Colonic mucosa (tissue), 4 donors: Measurements from ENCODE around the gene MAS1L. TPM values are rescaled to one million over a fixed set of nuclear protein-coding genes. Genes with fewer than 3 reads are reported as not detected.

ENCODE experiments used
- DNase-seq: peaks from one replicate; pipeline ENCODE4 v3.0.0-alpha.2; 2020
- H3K27ac ChIP-seq: fragments of 200-600 bp; one replicate; pipeline ENCODE4 v1.8.0; 2021
- H3K27me3 ChIP-seq: fragments of 200-600 bp; one replicate; pipeline ENCODE4 v1.8.0; 2021
- H3K36me3 ChIP-seq: fragments of 200-600 bp; one replicate; pipeline ENCODE4 v1.8.0; 2021
- H3K4me1 ChIP-seq: fragments of 200-600 bp; one replicate; pipeline ENCODE4 v1.8.0; 2021; ENCODE audit warnings: mild to moderate bottlenecking
- H3K4me3 ChIP-seq: fragments of 200-600 bp; one replicate; pipeline ENCODE4 v1.8.0; 2021
- H3K9ac ChIP-seq, 2 donors: one replicate each; pipeline ENCODE4 v1.7.0; 2013; ENCODE audit warnings: control low read depth in 2 of 2, low read depth in 2 of 2, low read length in 2 of 2
- H3K9me3 ChIP-seq: fragments of 200-600 bp; one replicate; pipeline ENCODE4 v1.8.0; 2021
- CTCF ChIP-seq: fragments of 200-600 bp; IDR thresholded peaks from one replicate; pipeline ENCODE4 v1.8.0; 2022; ENCODE audit warnings: antibody characterized with exemption, mild to moderate bottlenecking
- intact Hi-C: fragments of 100-400 bp; cut with DNase I; formaldehyde crosslinking; loops from one replicate; pipeline ENCODE4 v1.14.1; 2022
- total RNA-seq, 2 donors: library from RNA; stranded (reverse); fragmentation: NEBNext Ultra II Directional in 1 of 2; extraction: Animal tissue kit (Norgen Biotek cat#: 25700) in 1 of 2; gene quantifications; one replicate each; pipeline ENCODE4 v1.2.1, GENCODE V29; 2021
- donor health status: healthy.
- donor health status: DM: no; HTN: no; CAD: no.
- donor health status: DM: no; HTN: no; CAD: no.

MAS1L gene
- total RNA-seq, 2 donors from 2014 or later = 0.54 TPM; not detected in 1

- Histone ChIP-seq H3K36me3 (no peaks in the 10 kb centered on the region), H3K9me3 (no peaks in the 10 kb centered on the region), H3K27ac (no peak overlapping the region), H3K9ac (no peak overlapping the region), H3K4me3 (no peak overlapping the region), H3K27me3 (no peaks in the 10 kb centered on the region), H3K4me1 (no peaks in the 10 kb centered on the region)
- intact Hi-C loops = no loop called here
- no peak for DNase-seq
- TF ChIP-seq CTCF = no peak
Observed at GRCh38 chr6:29519291-29520010, 31.7 kb upstream of the MAS1L start.

- Histone ChIP-seq H3K4me3 (no peak overlapping the region), H3K9ac (no peak overlapping the region), H3K4me1 (no peaks in the 10 kb centered on the region), H3K27ac (no peak overlapping the region), H3K36me3 (no peaks in the 10 kb centered on the region), H3K27me3 (no peaks in the 10 kb centered on the region), H3K9me3 (no peaks in the 10 kb centered on the region)
- intact Hi-C loops = no loop called here
- no peak for DNase-seq
- no peak for TF ChIP-seq CTCF
Observed at GRCh38 chr6:29517728-29518440, 30.1 kb upstream of the MAS1L start.

- intact Hi-C loops = no loop called here
Observed at GRCh38 chr6:29517245-29517644, 29.5 kb upstream of the MAS1L start.

GRCh38 chr6:29516108-29516507 lies 28.4 kb upstream of the MAS1L start:
- no peaks in the 10 kb centered on the region for H3K27me3 ChIP-seq
- TF ChIP-seq CTCF = no peak
- H3K4me3 ChIP-seq = no peak overlapping the region
- no peaks in the 10 kb centered on the region for H3K36me3 ChIP-seq
- intact Hi-C loops = no loop called here
- no peaks in the 10 kb centered on the region for H3K9me3 ChIP-seq
- DNase-seq = no peak
- no peak overlapping the region for H3K27ac ChIP-seq
- no peak overlapping the region for H3K9ac ChIP-seq
- no peaks in the 10 kb centered on the region for H3K4me1 ChIP-seq

More at GRCh38 chr6:29517245-29517644, 29.5 kb upstream of the MAS1L start:
- Histone ChIP-seq H3K9ac (no peak overlapping the region), H3K27me3 (no peaks in the 10 kb centered on the region), H3K9me3 (no peaks in the 10 kb centered on the region), H3K4me1 (no peaks in the 10 kb centered on the region), H3K36me3 (no peaks in the 10 kb centered on the region), H3K27ac (no peak overlapping the region), H3K4me3 (no peak overlapping the region)
- no peak for TF ChIP-seq CTCF
- no peak for DNase-seq

- Histone ChIP-seq H3K4me1 (no peaks in the 10 kb centered on the region), H3K4me3 (no peak overlapping the region), H3K27ac (no peak overlapping the region), H3K36me3 (no peaks in the 10 kb centered on the region), H3K9ac (no peak overlapping the region), H3K27me3 (no peaks in the 10 kb centered on the region), H3K9me3 (no peaks in the 10 kb centered on the region)
- no peak for TF ChIP-seq CTCF
- DNase-seq = no peak
- intact Hi-C loops = no loop called here
Observed at GRCh38 chr6:29510746-29511300, 23.1 kb upstream of the MAS1L start.
